Neutrophil (primary cell): ENCODE results near the gene ZBTB16.

Experiments
- H3K27ac ChIP-seq: fragments of 200-600 bp; sonication (generic); 2 replicates; pipeline ENCODE4 v1.5.1; 2016; ENCODE audit warnings: mild to moderate bottlenecking, moderate library complexity
- H3K27me3 ChIP-seq: fragments of 200-600 bp; sonication (generic); 2 replicates; pipeline ENCODE4 v1.6.0; 2016; ENCODE audit warnings: mild to moderate bottlenecking
- H3K36me3 ChIP-seq: fragments of 200-600 bp; sonication (generic); 2 replicates; pipeline ENCODE4 v1.5.1; 2017
- H3K4me1 ChIP-seq, 2 experiments: fragments of 200-600 bp in 1 of 2; sonication (generic) in 1 of 2; 1 replicate in 1 of 2; 2 replicates in 1 of 2; pipeline versions ENCODE4 v1.5.1 to v1.6.1; 2013 to 2016; ENCODE audit warnings: low read depth in 1 of 2, low read length in 1 of 2, mild to moderate bottlenecking in 1 of 2, moderate library complexity in 1 of 2; ENCODE audit not compliant: control insufficient read depth in 1 of 2, insufficient read depth in 1 of 2
- H3K4me3 ChIP-seq, 2 experiments: fragments of 200-600 bp in 1 of 2; sonication (generic) in 1 of 2; 1 replicate in 1 of 2; 2 replicates in 1 of 2; pipeline ENCODE4 v1.5.1; 2013 to 2016; ENCODE audit warnings: low read depth in 1 of 2, low read length in 1 of 2, mild to moderate bottlenecking in 1 of 2, moderate library complexity in 1 of 2
- H3K9me3 ChIP-seq: fragments of 200-600 bp; sonication (generic); 2 replicates; pipeline ENCODE4 v1.5.1; 2016
- TF ChIP-seq, protein P1 (sequence below): fragments of 200-600 bp; sonication (generic); IDR thresholded peaks from 2 replicates; pipeline ENCODE4 v1.5.1; 2016; ENCODE audit warnings: antibody characterized with exemption

ZBTB16 gene

GRCh38 chr11:114027926-114028325 is 31.6 kb upstream of the ZBTB16 start:
- Histone ChIP-seq H3K36me3 (no peaks in the 10 kb centered on the region), H3K4me1 (peaks cover 3 to 9% of the 10 kb centered on the region in 2 experiments), H3K4me3 (no peak overlapping the region), H3K9me3 (no peaks in the 10 kb centered on the region), H3K27me3 (peaks cover 6% of the 10 kb centered on the region), H3K27ac (no peak overlapping the region)
- TF ChIP-seq, protein P1, sequence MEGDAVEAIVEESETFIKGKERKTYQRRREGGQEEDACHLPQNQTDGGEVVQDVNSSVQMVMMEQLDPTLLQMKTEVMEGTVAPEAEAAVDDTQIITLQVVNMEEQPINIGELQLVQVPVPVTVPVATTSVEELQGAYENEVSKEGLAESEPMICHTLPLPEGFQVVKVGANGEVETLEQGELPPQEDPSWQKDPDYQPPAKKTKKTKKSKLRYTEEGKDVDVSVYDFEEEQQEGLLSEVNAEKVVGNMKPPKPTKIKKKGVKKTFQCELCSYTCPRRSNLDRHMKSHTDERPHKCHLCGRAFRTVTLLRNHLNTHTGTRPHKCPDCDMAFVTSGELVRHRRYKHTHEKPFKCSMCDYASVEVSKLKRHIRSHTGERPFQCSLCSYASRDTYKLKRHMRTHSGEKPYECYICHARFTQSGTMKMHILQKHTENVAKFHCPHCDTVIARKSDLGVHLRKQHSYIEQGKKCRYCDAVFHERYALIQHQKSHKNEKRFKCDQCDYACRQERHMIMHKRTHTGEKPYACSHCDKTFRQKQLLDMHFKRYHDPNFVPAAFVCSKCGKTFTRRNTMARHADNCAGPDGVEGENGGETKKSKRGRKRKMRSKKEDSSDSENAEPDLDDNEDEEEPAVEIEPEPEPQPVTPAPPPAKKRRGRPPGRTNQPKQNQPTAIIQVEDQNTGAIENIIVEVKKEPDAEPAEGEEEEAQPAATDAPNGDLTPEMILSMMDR, result no peak

DNA sequence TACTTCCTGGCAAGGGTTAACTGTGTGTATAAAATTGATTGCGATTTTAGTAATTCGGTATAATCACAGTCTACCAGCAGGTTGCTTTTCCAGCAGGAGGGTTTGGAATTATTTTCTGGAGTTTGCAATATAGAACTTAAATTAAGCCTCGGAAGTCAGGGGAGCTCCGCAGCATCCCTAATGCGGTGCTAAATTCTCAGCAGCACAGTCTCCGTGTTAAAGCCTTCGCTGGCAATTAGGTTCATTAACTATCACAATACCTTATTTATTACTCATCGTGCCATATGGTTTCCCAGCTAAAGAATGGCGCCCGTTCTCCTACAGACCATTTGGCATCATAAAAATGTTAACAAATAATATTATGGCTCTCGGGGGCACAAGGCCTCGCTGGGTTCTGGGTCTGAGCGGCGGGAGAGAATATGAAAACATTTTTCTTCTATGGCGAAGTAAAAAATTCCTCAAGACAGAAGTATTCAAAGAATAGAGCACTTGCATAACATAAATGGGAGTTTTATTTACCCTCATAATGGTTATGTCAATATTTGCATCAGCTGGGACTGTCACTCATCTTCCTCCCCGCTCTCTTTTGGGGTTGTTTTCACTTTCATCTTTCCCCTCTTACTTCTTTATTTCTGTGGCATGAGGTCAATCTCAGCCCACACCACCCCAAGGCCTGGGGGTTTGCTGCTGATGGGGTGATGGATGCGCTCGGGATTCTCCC is 28.1 kb upstream of the ZBTB16 start:
- Histone ChIP-seq H3K27ac (no peak overlapping the region), H3K27me3 (peaks cover 11% of the 10 kb centered on the region), H3K4me1 (peaks cover 9 to 22% of the 10 kb centered on the region in 2 experiments), H3K4me3 (no peak overlapping the region), H3K36me3 (no peaks in the 10 kb centered on the region), H3K9me3 (no peaks in the 10 kb centered on the region)
- TF ChIP-seq, protein P1, result no peak

DNA sequence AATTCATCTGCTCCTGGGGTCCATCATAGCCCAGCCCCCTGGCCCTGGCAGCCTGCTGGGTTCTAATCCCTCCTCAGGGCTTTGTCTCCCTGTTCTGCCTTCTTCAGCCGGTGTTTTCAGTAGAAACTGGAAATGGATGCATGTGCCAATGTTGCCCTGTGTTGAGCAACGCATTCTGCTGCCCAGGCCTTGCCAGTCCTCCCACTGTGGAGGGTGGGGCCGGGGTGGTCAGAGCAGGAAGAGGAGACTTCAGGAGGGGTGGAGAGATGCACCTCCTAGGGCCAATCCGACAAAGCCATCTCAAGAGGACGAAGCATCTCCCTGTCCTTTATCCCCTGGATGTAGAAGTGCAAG is 27.6 kb upstream of the ZBTB16 start:
- Histone ChIP-seq H3K27me3 (peaks cover 15% of the 10 kb centered on the region), H3K4me1 (peaks cover 10 to 23% of the 10 kb centered on the region in 2 experiments), H3K4me3 (no peak overlapping the region), H3K36me3 (no peaks in the 10 kb centered on the region), H3K27ac (no peak overlapping the region), H3K9me3 (no peaks in the 10 kb centered on the region)
- TF ChIP-seq, protein P1, result no peak

DNA sequence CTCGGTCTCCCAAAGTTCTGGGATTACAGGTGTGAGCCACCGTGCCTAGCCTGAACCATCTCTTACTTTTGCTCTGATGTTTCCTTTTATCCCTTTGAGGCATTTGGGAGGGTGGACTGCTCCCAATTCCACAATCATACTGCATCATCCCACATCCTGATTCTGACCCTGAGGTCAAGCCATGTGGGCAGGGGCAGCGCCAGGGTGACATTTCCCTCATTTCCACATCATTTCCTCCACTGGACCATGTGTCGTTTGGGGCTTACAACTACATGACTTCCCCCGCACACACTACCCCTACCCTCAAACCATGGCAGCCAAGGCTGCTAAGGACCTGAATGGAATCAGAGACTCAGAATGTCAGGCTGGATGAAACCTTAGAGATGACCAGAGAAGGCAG is 26.4 kb upstream of the ZBTB16 start:
- H3K27ac ChIP-seq, result no peak overlapping the region
- TF ChIP-seq, protein P1, result no peak
- peaks cover 10 to 23% of the 10 kb centered on the region in 2 experiments for H3K4me1 ChIP-seq
- no peak overlapping the region for H3K4me3 ChIP-seq
- H3K27me3 ChIP-seq, result peaks cover 9% of the 10 kb centered on the region
- no peaks in the 10 kb centered on the region for H3K9me3 ChIP-seq
- no peaks in the 10 kb centered on the region for H3K36me3 ChIP-seq

GRCh38 chr11:114033572-114033971 is 25.9 kb upstream of the ZBTB16 start:
- Histone ChIP-seq H3K36me3 (no peaks in the 10 kb centered on the region), H3K9me3 (no peaks in the 10 kb centered on the region), H3K4me3 (no peak overlapping the region), H3K4me1 (peaks cover 10 to 23% of the 10 kb centered on the region in 2 experiments), H3K27ac (no peak overlapping the region), H3K27me3 (peaks cover 9% of the 10 kb centered on the region)
- TF ChIP-seq, protein P1, result no peak
